ENCODE data around the gene DNAH10.
"Not testable (repeated sequence)": the region's sequence is repeated elsewhere in the genome, so short reads cannot be mapped to it uniquely, and the experiment has no call there.

The DNAH10 gene

DNA sequence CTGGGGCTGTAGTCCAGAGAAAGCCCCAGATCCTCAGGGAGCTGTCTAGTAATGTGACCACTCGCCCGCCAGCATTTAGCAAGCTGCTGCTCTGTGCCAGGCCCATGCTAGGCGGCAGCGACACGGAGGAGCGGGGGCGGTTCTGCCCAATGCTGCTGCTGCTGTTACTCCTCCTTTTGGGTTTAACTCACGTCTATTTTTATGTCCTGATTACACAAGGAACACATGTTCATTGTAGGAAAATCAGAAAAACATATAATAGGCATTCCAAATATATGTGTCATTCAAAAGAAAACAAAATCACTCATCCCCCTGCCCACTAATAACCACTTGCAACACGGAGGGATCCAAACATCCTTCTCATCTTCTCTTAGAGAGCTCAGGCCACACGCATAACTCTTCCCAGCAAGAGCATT, 180.1 kb downstream of the DNAH10 start:
- TF ChIP-seq, protein P1, sequence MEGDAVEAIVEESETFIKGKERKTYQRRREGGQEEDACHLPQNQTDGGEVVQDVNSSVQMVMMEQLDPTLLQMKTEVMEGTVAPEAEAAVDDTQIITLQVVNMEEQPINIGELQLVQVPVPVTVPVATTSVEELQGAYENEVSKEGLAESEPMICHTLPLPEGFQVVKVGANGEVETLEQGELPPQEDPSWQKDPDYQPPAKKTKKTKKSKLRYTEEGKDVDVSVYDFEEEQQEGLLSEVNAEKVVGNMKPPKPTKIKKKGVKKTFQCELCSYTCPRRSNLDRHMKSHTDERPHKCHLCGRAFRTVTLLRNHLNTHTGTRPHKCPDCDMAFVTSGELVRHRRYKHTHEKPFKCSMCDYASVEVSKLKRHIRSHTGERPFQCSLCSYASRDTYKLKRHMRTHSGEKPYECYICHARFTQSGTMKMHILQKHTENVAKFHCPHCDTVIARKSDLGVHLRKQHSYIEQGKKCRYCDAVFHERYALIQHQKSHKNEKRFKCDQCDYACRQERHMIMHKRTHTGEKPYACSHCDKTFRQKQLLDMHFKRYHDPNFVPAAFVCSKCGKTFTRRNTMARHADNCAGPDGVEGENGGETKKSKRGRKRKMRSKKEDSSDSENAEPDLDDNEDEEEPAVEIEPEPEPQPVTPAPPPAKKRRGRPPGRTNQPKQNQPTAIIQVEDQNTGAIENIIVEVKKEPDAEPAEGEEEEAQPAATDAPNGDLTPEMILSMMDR (IDR thresholded peaks at IDR 0.05; ENCODE audit: low read depth, low read length), result no peak
- DNase-seq (ENCODE audit: extremely low read depth, low read depth), result peak; percentile 46

DNA sequence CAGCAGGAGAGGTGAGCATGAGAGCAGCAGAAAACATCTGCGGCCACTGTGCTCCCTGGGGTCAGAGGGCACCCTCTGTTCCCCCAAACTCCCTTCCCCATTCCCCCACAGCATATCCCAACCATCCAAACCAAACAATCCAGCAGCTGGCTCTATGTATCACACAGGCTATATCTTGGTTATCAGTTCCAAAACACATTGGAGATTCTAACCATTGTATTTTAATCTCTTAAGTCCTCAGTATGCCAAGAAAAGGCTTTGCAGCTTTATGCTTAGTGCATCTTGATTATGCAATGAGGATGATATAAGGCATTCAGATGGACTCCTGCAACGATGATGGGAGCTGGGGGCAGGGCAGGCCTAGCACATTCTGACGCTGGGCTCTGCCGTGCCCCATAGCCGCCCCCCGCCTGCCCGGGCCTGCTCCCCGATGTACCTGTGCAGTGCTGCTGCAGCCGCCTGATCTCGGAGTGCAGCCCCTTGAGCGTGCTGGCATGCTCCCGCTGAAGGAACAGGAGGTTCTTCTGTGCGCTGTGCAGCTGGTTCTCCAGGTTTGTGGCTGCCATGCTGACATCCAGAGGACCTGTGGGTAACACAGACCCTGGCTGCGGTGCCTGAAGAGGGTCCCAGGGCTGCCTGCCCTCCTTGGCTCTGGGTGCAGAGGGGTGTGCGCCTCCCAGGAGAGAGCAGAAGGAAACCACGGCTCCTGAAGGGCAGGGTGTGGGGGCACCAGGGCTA, 181.0 kb downstream of the DNAH10 start:
- no peak for DNase-seq (ENCODE audit: extremely low read depth, low read depth)
- TF ChIP-seq, protein P1 (IDR thresholded peaks at IDR 0.05; ENCODE audit: low read depth, low read length), result no peak

DNA sequence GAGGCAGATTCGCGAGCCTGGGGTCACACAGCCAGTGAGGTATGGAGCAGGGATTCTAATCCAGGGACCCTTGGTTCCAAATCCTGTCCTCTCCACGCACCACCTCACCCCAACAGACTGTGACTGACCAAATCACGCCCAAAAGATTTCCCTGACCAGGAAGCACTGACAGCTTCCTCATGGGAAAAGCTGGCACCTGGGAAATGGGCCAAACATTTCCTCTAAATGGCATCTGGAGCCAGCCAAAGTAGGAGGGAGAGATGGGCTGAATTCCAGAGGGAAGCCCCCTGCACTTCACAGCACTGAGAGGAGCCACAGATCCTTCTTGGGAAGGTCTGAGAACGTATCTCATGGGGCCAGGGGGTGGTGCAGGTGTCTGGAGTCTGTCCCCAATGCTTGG, 181.7 kb downstream of the DNAH10 start:
- DNase-seq (ENCODE audit: extremely low read depth, low read depth), result no peak
- TF ChIP-seq, protein P1 (IDR thresholded peaks at IDR 0.05; ENCODE audit: low read depth, low read length), result no peak

DNA sequence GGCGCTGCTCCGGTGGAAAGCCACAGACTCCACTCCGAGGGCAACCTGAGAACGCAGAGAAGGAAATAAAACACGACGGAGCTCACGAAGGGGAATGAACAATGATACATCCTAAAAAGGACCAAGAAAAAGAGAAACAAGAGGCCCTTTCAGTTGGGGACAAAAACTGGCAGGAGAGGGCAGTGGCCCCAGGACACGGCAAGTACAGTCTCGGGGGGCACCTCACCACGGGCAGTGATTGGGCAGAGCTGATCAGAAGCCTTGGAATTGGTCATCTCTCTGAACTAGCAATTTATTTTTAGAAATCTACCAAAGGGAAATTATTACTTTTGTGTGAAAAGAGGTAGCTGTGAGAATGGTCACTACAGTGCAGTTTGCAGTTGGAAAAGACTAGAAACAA, 182.6 kb downstream of the DNAH10 start:
- TF ChIP-seq, protein P1 (IDR thresholded peaks at IDR 0.05; ENCODE audit: low read depth, low read length), result no peak
- DNase-seq (ENCODE audit: extremely low read depth, low read depth), result no peak

DNA sequence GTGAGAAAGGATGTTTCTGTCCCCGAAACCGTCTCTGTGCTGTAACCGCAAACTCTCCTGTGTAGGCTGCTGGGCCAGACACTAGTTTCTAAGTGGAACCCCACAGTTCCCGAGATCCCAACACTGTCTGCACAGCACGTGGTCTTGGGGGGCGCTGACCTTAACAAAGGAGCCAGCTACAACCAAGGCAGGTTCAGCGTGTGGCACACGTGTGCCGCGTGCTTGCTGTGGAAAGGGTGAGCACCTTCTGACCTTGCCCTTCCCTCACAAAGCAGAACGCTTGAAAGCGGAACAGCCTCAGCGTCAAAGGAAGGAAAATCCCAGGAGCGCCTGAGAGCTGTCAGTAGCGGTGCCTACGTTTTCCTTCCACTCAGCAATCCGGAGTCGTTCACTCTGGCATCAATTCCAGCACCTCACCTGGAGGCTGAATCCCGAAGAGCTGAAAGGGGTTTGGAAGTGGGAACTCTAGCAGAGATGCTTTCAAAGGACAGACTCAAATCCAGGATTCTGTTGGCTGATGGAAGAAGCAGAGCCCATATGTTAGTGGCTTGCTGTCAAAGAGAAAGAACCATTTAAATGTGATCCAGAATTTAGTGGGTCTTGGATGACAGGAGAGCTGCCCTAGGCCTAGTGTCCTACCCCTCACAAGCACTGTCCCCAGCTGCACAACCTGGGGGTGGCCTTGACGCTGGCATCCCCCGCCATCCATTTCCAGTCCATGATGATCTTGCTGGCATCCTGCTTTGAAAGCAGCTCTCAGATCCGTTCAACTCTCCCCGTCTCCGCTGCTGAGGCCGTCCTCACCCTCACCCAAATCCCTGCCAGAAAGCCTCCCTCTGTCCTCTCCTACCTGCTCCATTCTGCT, 183.4 kb downstream of the DNAH10 start:
- no peak for DNase-seq (ENCODE audit: extremely low read depth, low read depth)
- TF ChIP-seq, protein P1 (IDR thresholded peaks at IDR 0.05; ENCODE audit: low read depth, low read length), result no peak

DNA sequence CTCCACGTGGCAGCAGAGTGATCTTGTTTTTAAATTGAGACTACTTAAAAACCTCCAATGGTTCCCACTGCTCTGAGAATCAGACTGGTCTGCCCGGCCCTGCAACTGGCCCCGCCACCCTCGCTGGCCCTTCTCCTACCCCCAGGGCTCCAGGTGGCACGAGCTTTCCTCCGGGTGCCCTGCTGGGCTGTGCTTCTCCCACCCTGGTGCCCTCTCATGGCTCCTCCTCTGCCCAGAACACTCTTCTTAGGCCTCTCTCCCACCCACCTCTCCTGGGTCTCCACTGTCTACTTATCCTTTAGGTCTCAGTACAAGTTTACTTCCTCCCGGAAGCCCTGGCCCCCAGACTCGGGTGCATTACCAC, 184.0 kb downstream of the DNAH10 start:
- no peak for DNase-seq (ENCODE audit: extremely low read depth, low read depth)

DNA sequence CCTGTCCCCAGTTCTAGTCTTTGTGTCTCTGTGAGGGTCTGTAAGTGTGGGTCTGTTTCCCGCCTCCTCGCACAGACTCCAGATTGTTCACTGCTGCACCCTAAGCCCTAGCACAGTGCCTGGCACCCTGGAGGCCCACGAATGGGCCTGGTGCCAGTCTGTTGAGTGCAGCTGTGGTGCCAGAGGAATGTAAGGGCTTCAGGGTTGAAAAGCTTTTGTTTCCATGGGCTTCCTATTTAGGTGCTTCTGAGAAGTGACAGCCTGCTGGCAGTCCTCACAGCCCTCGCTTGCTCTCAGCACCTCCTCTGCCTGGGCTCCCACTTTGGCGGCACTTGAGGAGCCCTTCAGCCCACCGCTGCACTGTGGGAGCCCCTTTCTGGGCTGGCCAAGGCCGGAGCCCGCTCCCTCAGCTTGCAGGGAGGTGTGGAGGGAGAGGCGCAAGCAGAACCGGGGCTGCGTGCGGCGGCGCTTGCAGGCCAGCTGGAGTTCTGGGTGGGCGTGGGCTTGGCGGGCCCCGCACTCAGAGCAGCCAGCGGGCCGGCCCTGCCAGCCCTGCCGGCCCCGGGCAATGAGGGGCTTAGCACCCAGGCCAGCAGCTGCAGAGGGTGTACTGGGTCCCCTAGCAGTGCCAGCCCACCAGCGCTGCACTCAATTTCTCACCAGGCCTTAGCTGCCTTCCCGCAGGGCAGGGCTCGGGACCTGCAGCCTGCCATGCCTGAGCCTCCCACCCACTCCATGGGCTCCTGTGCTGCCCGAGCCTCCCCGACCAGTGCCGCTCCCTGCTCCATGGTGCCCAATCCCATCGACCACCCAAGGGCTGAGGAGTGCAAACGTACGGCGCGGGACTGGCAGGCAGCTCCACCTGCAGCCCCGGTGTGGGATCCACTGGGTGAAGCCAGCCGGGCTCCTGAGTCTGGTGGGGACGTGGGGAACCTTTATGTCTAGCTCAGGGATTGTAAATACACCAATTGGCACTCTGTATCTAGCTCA, 184.7 kb downstream of the DNAH10 start:
- DNase-seq (ENCODE audit: extremely low read depth, low read depth), result not testable (repeated sequence)

More for the DNA sequence above, 184.0 kb downstream of the DNAH10 start:
- TF ChIP-seq, protein P1 (IDR thresholded peaks at IDR 0.05; ENCODE audit: low read depth, low read length), result no peak

DNA sequence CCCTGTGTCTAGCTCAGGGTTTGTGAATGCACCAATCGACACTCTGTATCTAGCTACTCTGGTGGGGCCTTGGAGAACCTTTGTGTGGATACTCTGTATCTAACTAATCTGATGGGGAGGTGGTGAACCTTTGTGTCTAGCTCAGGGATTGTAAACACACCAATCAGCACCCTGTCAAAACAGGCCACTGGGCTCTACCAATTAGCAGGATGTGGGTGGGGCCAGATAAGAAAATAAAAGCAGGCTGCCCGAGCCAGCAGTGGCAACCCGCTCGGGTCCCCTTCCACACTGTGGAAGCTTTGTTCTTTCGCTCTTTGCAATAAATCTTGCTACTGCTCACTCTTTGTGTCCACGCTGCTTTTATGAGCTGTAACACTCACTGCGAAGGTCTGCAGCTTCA, 185.4 kb downstream of the DNAH10 start:
- DNase-seq (ENCODE audit: extremely low read depth, low read depth), result not testable (repeated sequence)

All from AG09319 (cell line).